GM12878 (cell line): ENCODE results near the gene SLC12A2. TPM values are rescaled to one million over a fixed set of nuclear protein-coding genes. Genes with fewer than 3 reads are reported as not detected.

Source experiments
- ATAC-seq: fragments of 200-7000 bp; cut with Tn5 transposase; 3 replicates; pipeline ENCODE4 v1.9.1; 2020; ENCODE audit warnings: mild to moderate bottlenecking, moderate library complexity
- BruUV-seq: library from RNA; stranded (reverse); fragments of 400-500 nt; replicated peaks from 2 replicates; lab custom pipeline; 2021; lab: Mats Ljungman, UMichigan
- CTCF ChIA-PET: fragments of 300-600 bp; sonication (Branson Sonifier 250); formaldehyde crosslinking; extraction: SDS; loops from one replicate; lab custom pipeline; 2021; ENCODE audit warnings: inconsistent platforms; lab: Yijun Ruan, JAX
- POLR2A ChIA-PET: fragments of 350-600 bp; formaldehyde crosslinking; extraction: SDS; loops from one replicate; lab custom pipeline; 2021; ENCODE audit warnings: inconsistent platforms; lab: Charles Lee
- RAD21 ChIA-PET: fragments of 300-600 bp; sonication (Branson Sonifier 250); formaldehyde crosslinking; loops from one replicate; lab custom pipeline; 2023; ENCODE audit warnings: antibody characterized with exemption; ENCODE audit not compliant: unreplicated experiment; lab: Charles Lee
- SMC1A ChIA-PET: fragments of 300-600 bp; sonication (Branson Sonifier 250); formaldehyde crosslinking; loops from one replicate; lab custom pipeline; 2023; ENCODE audit not compliant: unreplicated experiment, uncharacterized antibody; lab: Charles Lee
- DNase-seq: peaks from one replicate; pipeline ENCODE4 v3.0.0-alpha.2; 2011; ENCODE audit warnings: low read depth, low spot score
- FAIRE-seq: peaks from 3 replicates; lab custom pipeline; 2011; peaks lifted over from hg19 to GRCh38; lab: Jason Lieb, UNC
- H2AFZ ChIP-seq: 2 replicates; pipeline ENCODE4 v1.6.0; 2011; ENCODE audit warnings: low read depth, low read length, control low read depth; ENCODE audit not compliant: control insufficient read depth
- H3K27ac ChIP-seq: 2 replicates; pipeline ENCODE4 v1.5.1; 2011; ENCODE audit warnings: control low read depth; ENCODE audit not compliant: control insufficient read depth, insufficient read depth
- H3K27me3 ChIP-seq, 2 experiments: replicated peaks in 1 of 2; 2 replicates each; pipeline versions ENCODE4 v1.6.0 to v1.6.1; 2011; ENCODE audit warnings: low read length in 1 of 2; ENCODE audit not compliant: control insufficient read depth in 2 of 2, insufficient read depth in 2 of 2
- H3K36me3 ChIP-seq, 2 experiments: 2 replicates each; pipeline ENCODE4 v1.5.1; 2011; ENCODE audit warnings: low read length in 1 of 2; ENCODE audit not compliant: control insufficient read depth in 2 of 2, insufficient read depth in 2 of 2
- H3K4me1 ChIP-seq: 2 replicates; pipeline ENCODE4 v1.6.1; 2011; ENCODE audit warnings: mild to moderate bottlenecking, low read length, moderate library complexity, mixed read lengths; ENCODE audit not compliant: control insufficient read depth, insufficient read depth
- H3K4me2 ChIP-seq: 2 replicates; pipeline ENCODE4 v1.6.0; 2011; ENCODE audit warnings: control low read depth; ENCODE audit not compliant: control insufficient read depth, insufficient read depth
- H3K4me3 ChIP-seq: fragments of 200-600 bp; sonication (generic); 2 replicates; pipeline ENCODE4 v1.5.1; 2016
- H3K79me2 ChIP-seq: 2 replicates; pipeline ENCODE4 v1.6.0; 2011; ENCODE audit warnings: low read length; ENCODE audit not compliant: control insufficient read depth, insufficient read depth
- H3K9ac ChIP-seq: 2 replicates; pipeline ENCODE4 v1.8.0; 2011; ENCODE audit warnings: low read length, control low read depth, mixed read lengths; ENCODE audit not compliant: control insufficient read depth, insufficient read depth
- H3K9me3 ChIP-seq: replicated peaks from 3 replicates; pipeline ENCODE4 v1.5.1; 2011; ENCODE audit warnings: mild to moderate bottlenecking, low read length; ENCODE audit not compliant: control insufficient read depth, insufficient read depth
- H4K20me1 ChIP-seq: 2 replicates; pipeline ENCODE4 v1.6.0; 2011; ENCODE audit not compliant: control insufficient read depth, insufficient read depth
- ATF2 ChIP-seq: IDR thresholded peaks from 2 replicates; pipeline ENCODE4 v1.6.1; 2012; ENCODE audit warnings: low read length, inconsistent platforms
- BACH1 ChIP-seq: fragments of 450-650 bp; IDR thresholded peaks from 2 replicates; pipeline ENCODE4 v1.6.1; 2017; ENCODE audit warnings: mild to moderate bottlenecking, borderline replicate concordance
- CREB1 ChIP-seq: IDR thresholded peaks from 2 replicates; pipeline ENCODE4 v1.6.1; 2012; ENCODE audit warnings: low read depth, mild to moderate bottlenecking, inconsistent platforms
- EGR1 ChIP-seq, 2 experiments: IDR thresholded peaks; 1 replicate in 1 of 2; 2 replicates in 1 of 2; pipeline ENCODE4 v1.6.1; 2011 to 2012; ENCODE audit warnings: low read depth in 2 of 2, low read length in 2 of 2, borderline replicate concordance in 1 of 2, mild to moderate bottlenecking in 1 of 2, moderate library complexity in 1 of 2
- ESRRA ChIP-seq: IDR thresholded peaks from 2 replicates; pipeline ENCODE4 v1.6.1; 2012; ENCODE audit warnings: mild to moderate bottlenecking, low read length, improper control_type of control experiment
- MTA3 ChIP-seq: IDR thresholded peaks from 2 replicates; pipeline ENCODE4 v1.6.1; 2012; ENCODE audit warnings: low read length, inconsistent platforms, borderline replicate concordance
- PAX5 ChIP-seq: IDR thresholded peaks from 2 replicates; pipeline ENCODE4 v1.6.1; 2011; ENCODE audit warnings: low read depth, low read length, borderline replicate concordance
- RELA ChIP-seq: fragments of 450-650 bp; IDR thresholded peaks from 2 replicates; pipeline ENCODE4 v1.8.0; 2014; ENCODE audit warnings: borderline replicate concordance; ENCODE audit not compliant: partially characterized antibody
- SPI1 ChIP-seq: IDR thresholded peaks from 2 replicates; pipeline ENCODE4 v1.6.1; 2011; ENCODE audit warnings: low read depth, mild to moderate bottlenecking, low read length, moderate library complexity, borderline replicate concordance; ENCODE audit not compliant: insufficient read depth
- SUPT20H ChIP-seq: IDR thresholded peaks from 2 replicates; pipeline ENCODE4 v1.6.1; 2011; ENCODE audit warnings: low read depth, mild to moderate bottlenecking, low read length, moderate library complexity, borderline replicate concordance; ENCODE audit not compliant: control insufficient read depth
- TCF3 ChIP-seq: IDR thresholded peaks from 2 replicates; pipeline ENCODE4 v1.6.1; 2012; ENCODE audit warnings: low read depth, mild to moderate bottlenecking, low read length, borderline replicate concordance; ENCODE audit not compliant: insufficient read depth
- TCF7 ChIP-seq: IDR thresholded peaks from 2 replicates; pipeline ENCODE4 v1.6.1; 2014; ENCODE audit warnings: antibody characterized with exemption, borderline replicate concordance
- ZSCAN29 ChIP-seq: fragments of 450-650 bp; IDR thresholded peaks from 2 replicates; pipeline ENCODE4 v1.6.1; 2017; ENCODE audit warnings: mild to moderate bottlenecking, moderate library complexity
- WGBS: methylation state at CpG from one replicate; pipeline ENCODE4 v1.1.6; 2016; ENCODE audit warnings: low lambda C conversion rate; ENCODE audit not compliant: insufficient replicate concordance, insufficient coverage; ENCODE audit errors: missing lambda C conversion rate; 5-methylcytosine and 5-hydroxymethylcytosine counted together
- in situ Hi-C: fragments of 300-500 bp; cut with MboI; formaldehyde crosslinking; loops from 9 replicates; pipeline ENCODE4 v1.14.3; 2018; ENCODE audit warnings: mixed read lengths
- intact Hi-C: fragments of 100-400 bp; cut with micrococcal nuclease; formaldehyde crosslinking; loops from one replicate; pipeline ENCODE4 v1.14.2; 2022; ENCODE audit not compliant: unreplicated experiment
- polyA plus RNA-seq, 11 experiments: library from polyadenylated mRNA; depleted of rRNA in 4 of 11; unstranded in 6 of 11; stranded (reverse) in 5 of 11; fragments of >200 nt; fragmentation: Nextera tagmentation in 4 of 11; fragmentation: Illumina TruSeq in 1 of 11; extraction: Ambion mirVana in 4 of 11; extraction: Trizol in 1 of 11; gene quantifications; 1 replicate in 1 of 11; 2 replicates in 10 of 11; pipeline versions ENCODE4 v1.2.1 to v1.2.3, GENCODE V29; 2011 to 2016; ENCODE audit warnings: inconsistent platforms in 2 of 11, missing spikeins in 2 of 11, low read depth in 1 of 11
- total RNA-seq, 4 experiments: library from RNA; depleted of rRNA in 3 of 4; stranded (reverse); fragments of >200 nt in 3 of 4; fragmentation: Illumina TruSeq in 1 of 4; extraction: Trizol in 1 of 4; gene quantifications; 2 replicates each; pipeline versions ENCODE4 v1.2.1 to v1.2.3, GENCODE V29; 2013 to 2021

The SLC12A2 gene
- total and polyA plus RNA-seq, 10 of the 15 experiments (the other 5 are each of a cell fraction or from before 2014, with no cell fraction given) = 5.1 to 21.8 (median 10.5) TPM

GRCh38 chr5:128169401-128170017, 85.9 kb downstream of the SLC12A2 start (continued):
- TF ChIP-seq TCF3 (no peak), ATF2 (peak; percentile 69; the same call in 1 of the 2 replicates), ESRRA (no peak), MTA3 (no peak), RELA (no peak), ZSCAN29 (no peak), TCF7 (peak; percentile 83)

- Histone ChIP-seq H3K4me3 (no peak overlapping the region), H3K27me3 (no peaks in the 10 kb centered on the region), H4K20me1 (no peaks in the 10 kb centered on the region), H3K27ac (no peak overlapping the region), H3K9ac (no peak overlapping the region), H3K4me2 (no peak overlapping the region), H3K36me3 (no peaks in the 10 kb centered on the region; a peak in 1 of 4 replicates), H3K9me3 (no peaks in the 10 kb centered on the region), H3K4me1 (no peaks in the 10 kb centered on the region), H2AFZ (no peak overlapping the region), H3K79me2 (no peaks in the 10 kb centered on the region)
- ChIA-PET POLR2A (no interaction called here), SMC1A (no interaction called here), RAD21 (no interaction called here), CTCF (interaction anchor here (0.6 kb wide), 1 partner anchor 9 kb away, joined by 3 read pairs; no protein-coding TSS in a partner anchor)
- FAIRE-seq (no peak), DNase-seq (no peak), ATAC-seq (no peak)
- 92% methylated on average over 1 of the region's 1 CpG for WGBS
- BruUV-seq = no TSS peak
- intact Hi-C loops (no loop called here), in situ Hi-C loops (no loop called here)
- TF ChIP-seq SPI1 (no peak), CREB1 (no peak), BACH1 (no peak), PAX5 (no peak), EGR1 (IDR thresholded peaks at IDR 0.05; ENCODE audit: borderline replicate concordance in 1 of 2, low read depth in 2 of 2, low read length in 2 of 2) (no peak), SUPT20H (no peak)
Measured at GRCh38 chr5:128172102-128172501, 88.5 kb downstream of the SLC12A2 start.
